AG10803 (cell line): Measurements from ENCODE around the gene SOCS7.

Experiments used
- DNase-seq: peaks from one replicate; pipeline ENCODE4 v3.0.0; 2010; ENCODE audit warnings: low read depth
- H3K4me3 ChIP-seq: 2 replicates; pipeline ENCODE4 v1.5.1; 2011; ENCODE audit warnings: mild to moderate bottlenecking, low read length, control low read depth
- CTCF ChIP-seq: conservative IDR thresholded peaks from 2 replicates; pipeline ENCODE4 v1.5.1; 2011; ENCODE audit warnings: mild to moderate bottlenecking, low read length, control low read depth, inconsistent platforms

SOCS7 gene

DNA sequence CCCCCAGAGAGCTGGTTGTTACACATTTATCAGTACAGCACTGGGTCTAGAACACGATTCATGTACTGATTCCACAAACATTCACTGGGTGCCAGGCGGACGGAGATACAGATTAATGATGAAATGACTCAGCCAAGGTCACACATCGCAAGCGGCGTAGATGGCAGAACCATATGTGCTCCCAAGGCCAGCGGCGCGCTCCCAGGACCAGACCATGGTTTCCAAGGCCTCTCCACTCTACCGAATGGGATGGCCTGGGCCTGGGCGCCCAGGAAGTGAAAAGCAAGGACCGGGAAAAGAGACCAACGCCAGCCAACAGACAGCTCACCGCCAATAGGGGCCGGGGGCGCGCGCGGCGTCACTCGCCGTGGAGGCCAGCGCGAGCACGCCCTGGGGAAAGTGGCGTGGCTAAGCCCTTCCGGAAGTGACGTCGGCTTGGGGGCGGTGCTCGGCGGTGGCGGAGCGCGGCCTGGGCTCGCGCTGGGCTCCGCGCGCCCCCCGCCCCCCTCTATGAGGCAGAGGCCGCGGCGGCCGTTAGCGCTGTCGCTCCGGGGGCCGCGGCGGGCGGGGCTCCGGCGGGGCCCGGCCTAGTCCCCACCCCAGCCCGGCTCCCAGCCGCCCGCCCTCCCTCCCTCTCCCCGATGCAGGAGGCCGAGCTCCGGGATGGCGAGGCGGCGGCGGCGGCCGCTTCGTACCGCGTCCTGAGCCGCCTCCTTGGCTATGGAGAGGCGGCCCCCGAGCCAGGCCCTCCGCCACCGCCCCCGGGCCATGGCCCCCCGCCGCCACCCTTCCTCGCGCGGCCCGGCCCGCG is at the start of gene SOCS7:
TSS of gene SOCS7 (plus strand) at position 433 of the 811 bp plus-strand sequence. CDS start at position 642, 209 bp downstream.
- peak within 1 kb of the TSS; percentile 75 for H3K4me3 ChIP-seq
- peak; percentile 87 for DNase-seq
- no peak for TF ChIP-seq CTCF

- TF ChIP-seq CTCF, result no peak
- DNase-seq, result no peak
- H3K4me3 ChIP-seq, result no peak overlapping the region
Measured at GRCh38 chr17:38315497-38315896, 36.1 kb upstream of the SOCS7 start.

- TF ChIP-seq CTCF, result no peak
- H3K4me3 ChIP-seq, result no peak overlapping the region
- no peak for DNase-seq
Measured at GRCh38 chr17:38317081-38317480, 34.6 kb upstream of the SOCS7 start.

GRCh38 chr17:38320482-38320881 is 31.2 kb upstream of the SOCS7 start:
- H3K4me3 ChIP-seq, result no peak overlapping the region
- no peak for TF ChIP-seq CTCF
- DNase-seq, result no peak

- peak; percentile 39 for DNase-seq
- H3K4me3 ChIP-seq, result no peak overlapping the region
- TF ChIP-seq CTCF, result peak; percentile 67
Measured at GRCh38 chr17:38322156-38322779, 29.4 kb upstream of the SOCS7 start.

DNA sequence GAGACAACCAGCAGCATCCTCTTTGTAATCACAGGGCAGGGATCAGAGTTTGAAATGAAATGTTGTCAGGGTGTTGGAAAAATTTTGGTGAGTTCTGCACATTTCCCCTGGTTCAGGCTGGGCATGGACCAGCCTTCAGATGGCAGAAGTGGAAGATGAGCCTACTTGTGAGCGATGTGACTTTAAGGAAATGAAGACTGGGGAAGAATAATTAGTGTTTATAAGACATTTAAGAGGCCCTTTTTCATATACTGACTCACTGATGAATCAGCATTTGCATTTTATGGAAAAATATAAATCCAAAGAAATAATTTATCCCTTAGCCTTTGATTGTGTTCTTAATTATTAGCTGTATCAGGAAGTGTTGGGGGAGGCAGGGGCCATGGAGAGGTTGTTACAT is 28.7 kb upstream of the SOCS7 start:
- TF ChIP-seq CTCF, result no peak
- H3K4me3 ChIP-seq, result no peak overlapping the region
- no peak for DNase-seq
